ENCODE measurements around the gene NUDT1.

GRCh38 chr7:2198206-2198605 lies 43.8 kb upstream of the NUDT1 start:
- TF ChIP-seq CTCF (conservative IDR thresholded peaks at IDR 0.05 in 1 of 2, IDR thresholded peaks at IDR 0.05 in 1 of 2; ENCODE audit: low read depth in 1 of 2, low read length in 2 of 2) (no peak), EZH2 (IDR thresholded peaks at IDR 0.05; ENCODE audit: low read length, missing control alignments) (no peak)
